Stromal cell of bone marrow (primary cell): ENCODE data around the gene FAM228B.
"Not testable (repeated sequence)": the region's sequence is repeated elsewhere in the genome, so short reads cannot be mapped to it uniquely, and the experiment has no call there.

ENCODE experiments used
- DNase-seq: peaks from one replicate; pipeline ENCODE4 v3.0.0-alpha.2; 2012; ENCODE audit warnings: low read depth

FAM228B gene

GRCh38 chr2:24159708-24160107 is 36.4 kb downstream of the FAM228B start:
- no peak for DNase-seq

GRCh38 chr2:24160761-24161160 is 37.5 kb downstream of the FAM228B start:
- no peak for DNase-seq

GRCh38 chr2:24162494-24162893 is 39.2 kb downstream of the FAM228B start:
- no peak for DNase-seq

GRCh38 chr2:24163186-24163585 is 39.9 kb downstream of the FAM228B start:
- no peak for DNase-seq

- no peak for DNase-seq
Observed at GRCh38 chr2:24163601-24164000, 40.3 kb downstream of the FAM228B start.

- no peak for DNase-seq
Observed at GRCh38 chr2:24164416-24164973, 41.2 kb downstream of the FAM228B start.

- no peak for DNase-seq
Observed at GRCh38 chr2:24169023-24169422, 45.8 kb downstream of the FAM228B start.

- no peak for DNase-seq
Observed at GRCh38 chr2:24174851-24175277, 51.6 kb downstream of the FAM228B start, which contains the start of gene FAM228A. FAM228A (plus strand) TSS chr2:24175053; CDS start chr2:24175481, 428 bp downstream.

- no peak for DNase-seq
Observed at GRCh38 chr2:24175631-24176187, 52.4 kb downstream of the FAM228B start.

GRCh38 chr2:24176326-24176725 is 53.1 kb downstream of the FAM228B start:
- DNase-seq = no peak

- no peak for DNase-seq
Observed at GRCh38 chr2:24179683-24180082, 56.4 kb downstream of the FAM228B start.

- no peak for DNase-seq
Observed at GRCh38 chr2:24181849-24182248, 58.6 kb downstream of the FAM228B start.

- no peak for DNase-seq
Observed at GRCh38 chr2:24182507-24182906, 59.2 kb downstream of the FAM228B start.

- no peak for DNase-seq
Observed at GRCh38 chr2:24183366-24184069, 60.2 kb downstream of the FAM228B start.

- no peak for DNase-seq
Observed at GRCh38 chr2:24189551-24189950, 66.3 kb downstream of the FAM228B start.

- DNase-seq = no peak
Observed at GRCh38 chr2:24190503-24190902, 67.2 kb downstream of the FAM228B start.

- no peak for DNase-seq
Observed at GRCh38 chr2:24191156-24191555, 67.9 kb downstream of the FAM228B start.

GRCh38 chr2:24191848-24192247 is 68.6 kb downstream of the FAM228B start:
- no peak for DNase-seq

- DNase-seq = not testable (repeated sequence)
Observed at GRCh38 chr2:24197213-24197612, 73.9 kb downstream of the FAM228B start.

- no peak for DNase-seq
Observed at GRCh38 chr2:24199968-24200590, 76.8 kb downstream of the FAM228B start.

GRCh38 chr2:24200799-24201198 is 77.5 kb downstream of the FAM228B start:
- DNase-seq = no peak

- no peak for DNase-seq
Observed at GRCh38 chr2:24203029-24203786, 79.9 kb downstream of the FAM228B start.
